ENCODE data around the gene SLC15A3.
"Not testable (repeated sequence)": the region's sequence is repeated elsewhere in the genome, so short reads cannot be mapped to it uniquely, and the experiment has no call there.

Gene SLC15A3

DNA sequence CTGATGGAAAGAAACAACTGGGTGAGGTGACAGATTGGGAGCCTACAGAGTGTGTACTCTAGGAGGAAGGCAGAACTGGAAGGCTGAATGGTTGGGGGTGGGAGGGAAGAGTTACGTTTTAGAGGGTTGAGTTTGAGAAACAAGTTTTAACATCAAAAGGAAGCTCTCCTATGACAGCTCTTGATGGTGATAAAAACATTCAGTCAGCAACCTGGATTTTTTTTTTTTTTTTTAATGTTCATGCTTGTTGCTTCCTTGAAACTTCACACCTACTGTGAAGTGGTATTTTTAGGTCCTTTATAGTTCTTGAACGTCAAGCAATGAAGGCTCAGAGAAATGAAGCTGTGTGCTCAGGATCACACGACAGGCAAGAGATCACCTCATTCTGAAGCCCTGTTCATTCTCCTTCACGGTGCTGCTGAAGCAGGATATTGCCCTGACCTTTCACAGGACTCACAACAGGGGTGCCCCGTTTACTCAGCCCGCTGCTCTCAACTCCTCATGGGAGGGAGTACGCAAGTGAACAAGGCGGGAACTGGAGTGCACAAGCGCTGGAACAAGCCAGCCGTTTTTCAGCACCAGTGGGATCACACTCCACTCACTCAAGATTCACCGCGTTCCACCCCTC is 39.6 kb downstream of the SLC15A3 start:
- no peak for DNase-seq

DNA sequence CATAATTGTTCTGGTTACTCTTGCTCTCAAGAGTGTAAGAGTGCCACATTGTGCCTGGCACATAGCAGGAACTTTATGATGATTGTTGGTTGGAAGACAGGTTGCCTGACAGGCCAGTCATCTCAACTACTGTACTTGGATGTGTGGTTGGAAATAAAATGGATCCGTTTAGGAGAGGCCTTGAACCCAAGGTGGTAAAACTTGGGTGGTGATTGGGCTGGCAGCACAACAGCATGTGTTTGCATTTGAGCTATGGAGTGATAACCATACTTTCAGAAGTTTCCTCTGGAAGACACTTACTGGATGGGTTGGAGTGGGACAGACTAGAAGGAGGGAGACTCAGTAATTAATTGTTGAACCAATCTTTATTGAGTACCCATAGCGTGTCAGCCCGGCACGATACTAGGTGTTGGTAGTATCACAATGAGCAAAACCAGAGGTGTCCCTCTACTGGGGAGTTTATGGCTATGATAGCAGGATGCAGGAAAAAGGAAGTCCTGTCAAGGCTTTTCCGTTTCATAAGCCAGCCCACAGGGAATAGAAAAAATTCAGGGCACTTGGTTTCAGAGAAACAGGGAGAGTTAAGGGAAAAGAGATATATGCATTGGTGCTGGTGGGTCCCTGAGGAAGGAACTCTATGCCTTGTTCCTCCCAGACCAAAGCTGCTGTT is 41.1 kb downstream of the SLC15A3 start:
- no peak for DNase-seq

DNA sequence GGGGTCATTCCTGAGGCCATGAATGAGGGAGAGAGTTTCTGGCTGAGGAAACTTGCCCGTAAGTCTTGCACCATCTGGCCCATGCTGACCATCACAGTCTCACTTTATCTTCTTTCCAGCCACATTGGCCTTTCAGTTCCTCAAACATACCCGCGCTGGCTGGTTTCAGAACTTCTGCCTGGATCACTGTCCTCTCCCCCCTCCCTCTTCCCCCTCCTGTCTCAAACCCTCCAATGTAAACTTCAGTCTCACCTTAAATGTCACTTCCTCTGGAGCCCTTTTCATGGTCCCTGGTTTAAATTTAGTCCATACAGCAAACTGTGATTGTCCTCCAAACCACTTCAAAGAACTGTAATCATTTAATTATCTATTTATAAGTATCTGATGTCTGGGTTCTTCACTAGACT is 41.7 kb downstream of the SLC15A3 start:
- no peak for DNase-seq

DNA sequence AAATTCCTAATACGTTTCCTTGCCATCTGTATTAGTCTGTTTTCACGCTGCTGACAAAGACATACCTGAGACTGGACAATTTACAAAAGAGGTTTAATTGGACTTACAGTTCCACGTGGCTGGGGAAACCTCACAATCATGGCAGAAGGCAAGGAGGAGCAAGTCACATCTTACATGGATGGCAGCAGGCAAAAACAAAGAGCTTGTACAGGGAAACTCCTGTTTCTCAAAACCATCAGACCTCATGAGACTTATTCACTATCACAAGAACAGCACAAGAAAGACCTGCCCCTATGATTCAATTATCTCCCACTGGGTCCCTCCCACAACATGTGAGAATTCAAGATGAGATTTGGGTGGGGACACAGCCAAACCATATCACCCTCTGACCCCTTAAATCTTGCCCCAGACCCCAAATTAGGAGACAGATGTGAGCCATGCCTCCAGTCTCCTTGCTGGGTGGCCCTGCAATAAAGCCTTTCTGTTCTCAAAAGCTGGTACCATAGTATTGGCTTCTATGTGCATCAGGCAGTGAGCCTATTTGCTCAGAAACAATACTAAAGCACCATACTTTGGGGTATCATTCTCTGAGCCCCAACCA is 42.2 kb downstream of the SLC15A3 start:
- not testable (repeated sequence) for DNase-seq

DNA sequence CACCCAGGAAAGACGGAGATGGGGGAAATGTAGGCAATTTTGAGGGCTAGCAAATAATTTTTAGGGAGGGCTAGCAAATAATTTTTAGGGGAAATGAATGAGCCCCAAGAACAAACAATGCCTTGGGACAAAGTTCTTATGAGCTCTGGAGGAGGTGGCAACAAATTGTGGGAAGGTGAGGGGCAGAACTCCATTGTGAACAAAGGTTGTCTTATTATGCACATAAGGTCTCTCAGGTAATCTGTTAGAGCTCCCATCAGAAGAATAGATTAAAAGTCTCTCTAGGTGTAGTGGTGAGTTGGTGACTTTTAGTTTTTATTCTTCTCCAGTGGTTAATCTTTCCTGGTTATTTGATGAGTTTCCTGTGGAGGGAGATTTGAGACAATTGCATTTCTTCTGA is 43.2 kb downstream of the SLC15A3 start:
- DNase-seq = no peak

DNA sequence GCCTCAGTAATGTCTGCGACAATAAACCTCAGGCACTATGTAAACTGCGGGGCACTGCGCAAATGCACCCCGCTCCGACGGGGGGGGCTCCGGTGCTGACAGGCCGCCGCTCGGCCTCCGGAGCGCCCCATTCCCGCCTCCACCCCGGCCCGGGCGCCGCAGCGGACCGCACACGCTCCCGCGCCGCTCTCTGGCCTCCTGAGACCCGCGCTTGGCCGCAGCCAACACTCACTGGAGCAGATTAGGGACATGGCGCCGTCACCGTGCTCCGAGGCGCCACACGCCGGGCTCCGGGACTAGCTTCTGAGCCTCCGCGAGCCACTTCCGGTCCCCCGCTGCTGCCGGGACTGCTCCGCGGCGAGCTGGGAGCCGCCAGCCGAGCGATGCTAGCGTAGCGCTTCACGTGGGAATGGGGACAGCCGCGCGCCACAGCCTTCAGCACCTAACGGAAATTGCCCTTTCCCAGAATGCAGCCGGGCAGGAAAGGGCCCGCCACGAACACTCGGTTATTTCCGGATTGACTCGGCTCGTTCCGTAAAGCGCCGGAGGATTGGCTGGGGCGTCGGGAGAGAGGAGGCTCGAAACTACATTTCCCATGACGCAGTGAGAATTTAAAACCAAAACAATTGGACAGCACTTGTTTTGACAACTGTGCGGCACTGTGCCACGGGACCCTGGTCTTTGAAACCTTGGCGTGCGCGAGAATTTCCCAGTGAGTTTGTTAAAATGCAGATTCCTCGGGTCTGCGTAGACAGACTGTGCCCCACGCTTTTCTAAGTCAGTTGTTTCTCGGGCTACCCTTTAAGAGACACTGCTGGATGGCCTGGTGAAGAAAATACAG is 45.6 kb downstream of the SLC15A3 start, which contains the start of gene PRPF19:
TSS of gene PRPF19 (minus strand) at position 454 of the 841 bp plus-strand sequence. CDS start at position 251, 203 bp downstream.
- peak; percentile 99 for DNase-seq

DNA sequence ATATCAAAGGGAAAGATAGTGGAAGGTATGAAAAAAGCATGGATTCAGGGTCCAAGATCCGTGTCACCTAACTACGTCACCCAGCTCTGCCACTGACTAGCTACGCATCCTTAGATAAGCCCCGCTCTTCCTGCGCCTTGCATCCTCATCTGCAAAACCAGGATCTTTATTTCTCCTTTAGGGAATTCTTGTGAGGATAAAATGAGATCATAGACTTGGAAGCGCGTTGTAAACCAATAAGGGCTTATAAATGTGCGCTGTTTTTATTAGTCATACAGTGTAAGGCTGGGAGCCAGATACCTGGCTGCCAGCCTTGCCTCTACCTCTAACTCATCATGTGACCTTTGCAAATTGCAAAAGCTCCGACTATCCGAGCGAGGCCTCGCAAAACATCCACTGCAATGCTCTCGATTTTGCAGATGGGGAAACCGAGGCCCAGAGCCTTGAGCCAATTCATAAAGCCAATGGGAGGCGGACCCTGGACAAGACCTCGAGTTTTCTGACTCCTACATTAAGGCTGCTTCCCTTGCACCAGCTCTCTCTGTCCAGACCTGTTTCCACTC is 46.3 kb downstream of the SLC15A3 start:
- DNase-seq = no peak

DNA sequence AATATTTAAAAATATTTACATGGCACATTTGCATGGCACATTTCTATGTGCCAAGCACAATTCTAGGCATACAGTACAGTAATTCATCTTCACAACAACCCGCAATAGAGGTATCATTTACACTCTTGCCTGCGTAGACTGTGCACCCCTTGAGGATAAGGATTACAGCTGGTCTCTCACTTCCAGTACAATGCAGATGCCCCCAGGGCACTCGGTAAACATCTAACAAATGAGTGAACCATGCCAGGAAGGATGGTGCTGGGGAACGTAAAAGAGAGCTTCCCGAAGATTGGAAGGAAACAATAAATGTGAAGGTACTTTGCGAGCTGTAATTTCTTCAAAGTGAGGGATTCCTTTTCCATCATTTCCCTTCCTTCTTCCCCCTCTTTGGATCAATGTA is 46.9 kb downstream of the SLC15A3 start:
- DNase-seq = no peak

DNA sequence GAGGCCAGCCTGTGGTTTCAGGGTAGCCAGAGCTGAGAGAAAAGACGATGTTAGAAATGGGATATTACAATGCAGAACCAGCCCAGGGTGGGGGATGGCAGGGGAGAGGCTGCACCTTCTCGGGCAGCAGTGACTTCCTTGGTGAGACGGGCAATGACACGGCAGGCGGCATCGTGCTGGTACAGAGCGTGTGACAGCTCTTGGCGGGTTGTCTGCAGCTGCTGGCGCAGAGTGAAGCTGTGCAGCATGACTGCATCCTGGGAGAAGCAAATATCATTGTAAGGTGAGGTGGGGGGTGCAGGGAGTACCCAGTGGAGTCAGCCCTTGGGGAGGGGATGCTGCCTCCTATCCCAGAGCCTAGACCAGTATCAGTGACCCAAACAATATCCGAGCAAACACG is 49.4 kb downstream of the SLC15A3 start:
- DNase-seq = no peak

DNA sequence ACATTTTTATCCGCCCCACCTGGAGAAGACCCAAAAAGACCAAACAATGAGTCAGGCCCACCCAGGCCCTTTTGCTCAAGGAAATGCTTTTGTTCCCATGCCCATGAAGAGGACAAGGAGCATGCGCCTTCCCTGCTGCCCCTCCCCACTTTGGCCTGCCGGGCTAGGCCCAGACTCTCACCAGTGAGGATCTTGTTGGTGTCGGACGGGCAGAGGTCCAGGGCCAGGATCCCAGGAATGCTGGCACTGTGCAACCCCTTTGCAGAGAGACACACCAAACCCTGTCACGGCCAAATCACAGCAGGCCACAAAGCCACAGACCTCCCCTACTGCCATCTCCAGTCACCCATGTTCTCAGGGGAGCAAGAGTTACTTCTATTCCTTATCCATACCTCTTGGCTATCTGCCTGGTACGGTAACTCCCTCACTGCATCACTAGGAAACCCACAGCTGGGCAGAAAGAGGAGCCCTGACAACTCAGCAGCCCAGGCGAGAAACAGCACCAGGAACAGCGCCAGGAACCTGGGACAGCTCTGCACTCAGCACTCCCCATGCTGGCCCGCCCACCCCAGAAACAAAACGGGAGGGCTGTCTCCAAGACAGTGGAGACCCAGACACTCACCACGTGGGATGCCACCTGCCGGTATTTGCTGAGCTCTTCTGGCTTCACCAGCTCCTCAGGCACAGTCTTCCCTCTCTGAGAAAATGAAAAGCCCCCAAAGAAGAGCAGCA is 51.1 kb downstream of the SLC15A3 start:
- no peak for DNase-seq

DNA sequence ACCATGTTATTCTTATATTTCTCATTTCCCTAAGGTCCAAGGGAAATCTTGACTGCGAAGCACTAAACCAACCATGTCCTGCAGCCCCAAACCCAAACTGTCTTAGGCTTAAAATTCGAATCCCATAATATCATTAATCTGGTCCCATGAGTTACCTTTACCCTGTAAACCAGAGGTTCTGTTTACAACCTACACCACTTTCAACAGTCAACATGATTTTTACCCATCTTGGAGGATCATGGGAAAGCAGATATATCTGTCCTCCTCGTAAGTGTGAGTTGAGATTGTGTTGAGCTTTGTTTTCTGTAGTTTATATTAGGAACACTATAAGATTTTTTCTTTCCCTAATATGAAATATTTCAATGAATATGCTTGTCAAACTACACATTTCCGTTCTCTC is 52.0 kb downstream of the SLC15A3 start:
- no peak for DNase-seq

DNA sequence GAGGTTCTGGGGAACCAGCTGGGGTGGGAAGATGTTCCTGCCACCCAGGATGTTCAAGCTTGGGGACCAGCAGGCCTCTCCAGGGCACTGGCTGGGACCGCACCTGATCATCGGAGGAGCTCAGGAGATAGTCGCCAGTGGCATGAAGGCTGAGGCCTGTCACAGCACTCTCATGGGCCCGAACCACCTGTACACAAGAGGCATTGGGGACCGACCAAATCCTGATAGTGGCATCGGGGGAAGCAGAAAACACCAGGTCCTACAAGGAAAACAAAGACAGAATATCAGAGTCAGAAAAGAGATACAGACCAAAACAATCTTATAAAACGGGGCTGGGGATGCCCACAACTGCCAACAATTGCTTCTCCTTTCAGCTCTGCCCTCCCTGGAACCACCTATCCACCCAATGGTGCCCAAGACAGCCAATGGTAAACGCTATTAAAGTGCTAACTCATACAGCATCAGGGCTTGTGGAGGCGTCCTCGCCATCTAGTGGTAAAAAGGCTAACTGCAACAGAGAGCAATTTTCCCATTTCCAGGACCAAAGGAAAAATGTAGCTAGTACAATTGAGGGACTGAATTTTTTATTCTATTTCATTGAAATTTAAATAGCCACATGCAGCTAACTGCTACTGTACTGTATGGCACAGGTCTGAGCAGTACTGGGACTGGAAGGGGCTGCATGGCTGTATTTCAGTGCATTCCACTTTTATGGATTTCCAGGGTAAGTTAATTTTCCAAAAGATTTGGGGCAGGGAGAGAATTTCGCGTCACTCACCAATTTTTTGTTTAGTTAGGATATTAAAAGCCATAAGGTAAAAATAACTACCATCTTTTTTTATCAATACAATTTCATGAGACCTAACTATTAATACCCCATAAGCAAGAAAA is 52.7 kb downstream of the SLC15A3 start:
- DNase-seq = peak; percentile 49

DNA sequence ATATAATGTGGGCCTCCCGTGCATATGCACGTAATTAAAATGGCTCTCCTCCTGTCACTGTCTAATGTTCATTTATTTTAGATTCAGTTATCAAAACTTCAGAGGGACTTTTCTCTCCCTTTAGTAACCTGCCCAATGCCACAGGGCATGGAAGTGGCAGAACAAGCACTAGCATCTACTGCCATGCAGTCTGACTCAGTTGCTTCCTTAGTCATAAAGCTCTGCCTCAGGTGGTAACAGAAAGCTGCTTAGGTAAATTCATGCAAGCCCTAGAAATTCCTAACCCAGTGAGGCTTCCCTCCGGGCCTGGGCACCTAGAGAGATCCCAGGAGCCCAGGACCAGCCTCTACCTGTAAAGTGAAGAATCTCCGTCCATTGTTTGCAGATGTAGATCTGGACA is 54.5 kb downstream of the SLC15A3 start:
- DNase-seq = no peak

DNA sequence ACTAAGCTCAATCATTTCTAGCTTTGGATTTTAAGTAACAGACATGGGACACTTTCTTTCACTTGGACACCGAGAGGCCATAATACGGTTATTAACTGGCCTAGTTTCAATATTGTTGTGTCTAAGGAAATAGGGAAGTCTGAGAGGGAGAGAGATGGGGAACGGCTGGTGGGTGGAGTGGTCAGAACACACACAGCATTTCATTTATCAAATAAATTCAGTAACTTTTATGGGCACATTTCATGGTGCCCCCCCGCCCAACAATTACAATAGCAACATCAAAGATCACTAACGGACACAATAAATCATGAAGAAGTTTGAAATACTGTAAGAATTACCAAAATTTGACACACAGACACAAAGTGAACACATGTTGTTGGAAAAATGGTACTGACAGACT is 56.3 kb downstream of the SLC15A3 start:
- DNase-seq = no peak

DNA sequence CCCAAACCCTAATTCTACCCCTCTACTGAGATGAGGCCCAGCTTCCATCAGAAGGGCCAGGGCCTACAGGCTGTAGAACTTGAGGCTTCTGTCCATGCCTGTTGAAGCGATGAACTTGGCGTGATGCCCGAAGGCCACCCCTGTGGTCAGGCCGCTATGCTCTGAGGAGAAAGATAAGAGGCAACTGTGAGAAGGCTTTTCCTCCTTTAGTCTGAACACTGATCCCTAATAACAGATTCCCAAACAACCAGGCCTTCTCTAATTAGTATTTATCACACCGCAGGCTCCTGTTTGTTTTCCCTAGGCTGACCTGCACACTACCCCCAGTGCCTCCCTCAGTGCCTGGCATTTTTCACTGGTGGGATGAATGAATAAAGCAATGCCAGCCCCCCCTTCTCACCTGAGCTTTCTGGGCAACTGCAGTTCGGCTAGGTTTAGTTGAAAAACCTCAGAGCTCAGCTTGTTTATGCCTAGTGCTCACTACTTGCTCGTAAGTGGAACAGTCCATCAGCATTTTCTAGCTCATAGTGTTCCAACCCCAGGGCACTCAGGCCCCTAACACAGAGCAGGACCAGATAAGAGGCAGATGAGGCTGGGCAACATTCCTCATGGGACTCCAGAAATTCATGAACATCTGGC is 60.8 kb downstream of the SLC15A3 start:
- no peak for DNase-seq

DNA sequence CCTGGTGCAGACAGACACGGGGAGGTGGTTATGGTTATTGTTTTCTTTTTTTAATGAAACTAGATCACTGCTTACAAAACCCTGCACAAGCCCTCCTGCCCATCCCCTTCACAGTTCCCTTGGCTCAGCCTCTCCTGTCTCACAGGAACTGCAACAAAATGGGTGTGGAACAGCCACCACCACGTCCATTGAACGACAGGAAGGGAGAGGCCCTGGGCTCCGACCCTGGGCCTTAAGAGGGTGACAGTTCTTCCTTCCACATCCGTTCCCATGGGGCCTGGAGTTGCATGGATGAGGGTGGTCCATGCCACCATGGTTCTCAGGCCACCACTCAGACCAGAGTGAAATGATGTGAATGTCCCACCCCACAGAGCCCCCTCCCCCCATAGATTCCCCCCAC is 61.3 kb downstream of the SLC15A3 start:
- no peak for DNase-seq

DNA sequence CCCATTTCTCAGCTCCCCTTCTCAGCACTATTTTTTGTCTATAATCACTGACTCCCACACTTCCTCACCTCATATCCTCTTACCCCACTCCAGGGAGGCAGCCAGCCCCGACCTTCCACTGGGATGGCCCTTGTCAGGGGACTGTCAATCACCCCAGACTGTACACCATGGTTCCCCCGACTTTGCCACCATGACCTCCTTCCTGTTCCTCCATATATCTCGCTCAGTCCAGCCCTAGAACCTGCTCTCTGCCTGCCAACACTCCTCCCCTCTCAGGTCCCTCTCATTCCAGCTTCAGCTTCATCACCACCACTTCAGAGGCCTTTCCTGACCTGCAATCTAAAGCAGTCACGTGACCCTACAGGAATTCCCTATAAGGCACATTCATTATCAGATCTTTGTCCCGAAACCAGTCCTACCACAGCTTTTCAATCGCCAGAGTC is 62.1 kb downstream of the SLC15A3 start:
- no peak for DNase-seq

DNA sequence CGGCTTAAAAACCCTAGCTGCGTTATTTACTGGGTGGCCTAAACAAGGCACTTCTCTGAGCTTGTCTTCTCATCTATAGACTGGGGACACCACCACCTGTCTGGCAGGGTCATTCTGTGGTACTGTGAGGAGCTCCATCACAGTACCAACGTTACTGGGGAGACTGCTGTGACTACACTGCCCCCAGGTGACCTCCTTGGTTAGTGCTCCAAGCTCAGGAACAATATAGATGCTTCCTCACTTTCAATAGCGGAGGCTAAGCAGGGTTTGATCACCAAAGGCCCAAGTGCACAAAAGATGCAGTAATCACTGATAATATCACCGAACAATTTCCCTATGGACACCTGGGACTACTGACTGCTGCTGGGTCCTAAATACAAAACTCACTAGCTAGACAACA is 64.4 kb downstream of the SLC15A3 start:
- DNase-seq = peak; percentile 87

All from NCI-H1092 (cell line).